ENCODE data around the gene FGD2. TPM values are rescaled to one million over a fixed set of nuclear protein-coding genes. Genes with fewer than 3 reads are reported as not detected.
A peak's percentile ranks its signal among the peaks of the same experiment; 100 is the strongest.
"Not testable (repeated sequence)": the region's sequence is repeated elsewhere in the genome, so short reads cannot be mapped to it uniquely, and the experiment has no call there.

The FGD2 gene
- total RNA-seq, 1 experiment from 2014 or later: not detected

DNA sequence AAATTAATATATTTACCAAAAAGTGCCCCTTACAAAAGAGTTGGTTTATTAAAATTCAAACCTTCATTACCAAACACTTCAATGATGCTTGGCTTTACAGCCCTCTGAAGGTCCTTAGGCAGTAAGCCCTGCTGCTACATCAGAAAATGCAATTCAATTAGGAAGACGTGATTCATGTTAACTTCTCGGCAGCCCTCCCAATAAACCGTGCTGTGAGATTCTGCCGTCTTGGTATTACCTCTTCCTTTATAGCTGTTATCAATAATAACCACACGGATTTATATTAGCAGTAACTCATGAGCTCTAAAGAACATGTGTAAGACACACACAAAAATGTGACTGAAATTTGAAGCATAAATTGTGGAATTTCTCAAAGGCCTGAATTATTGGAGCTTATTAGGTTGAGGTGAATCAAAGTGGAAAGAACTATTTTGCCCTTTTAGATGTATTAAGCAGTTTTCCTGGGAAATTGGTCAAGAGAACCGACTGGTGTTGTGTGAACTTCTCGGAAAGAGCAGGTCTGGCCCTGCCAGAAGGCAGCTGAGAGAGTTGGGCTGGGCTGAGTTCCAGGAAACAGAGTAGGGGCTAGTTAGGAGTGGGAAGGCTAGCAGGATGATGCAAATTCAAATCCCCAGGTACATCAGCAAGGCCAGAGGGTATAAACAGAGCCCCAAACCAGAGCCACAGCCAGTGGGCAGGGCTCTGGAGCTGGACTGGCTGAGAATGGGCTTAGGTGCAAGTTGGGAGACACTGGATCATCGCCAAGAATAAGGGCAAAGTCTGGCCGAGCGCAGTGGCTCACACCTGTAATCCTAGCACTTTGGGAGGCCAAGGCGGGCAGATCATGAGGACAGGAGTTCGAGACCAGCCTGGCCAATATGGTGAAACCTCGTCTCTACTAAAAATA, 33.1 kb downstream of the FGD2 start:
- DNase-seq (ENCODE audit: low spot score): no peak

GRCh38 chr6:37039958-37040357, 34.5 kb downstream of the FGD2 start:
- DNase-seq (ENCODE audit: low spot score): no peak

DNA sequence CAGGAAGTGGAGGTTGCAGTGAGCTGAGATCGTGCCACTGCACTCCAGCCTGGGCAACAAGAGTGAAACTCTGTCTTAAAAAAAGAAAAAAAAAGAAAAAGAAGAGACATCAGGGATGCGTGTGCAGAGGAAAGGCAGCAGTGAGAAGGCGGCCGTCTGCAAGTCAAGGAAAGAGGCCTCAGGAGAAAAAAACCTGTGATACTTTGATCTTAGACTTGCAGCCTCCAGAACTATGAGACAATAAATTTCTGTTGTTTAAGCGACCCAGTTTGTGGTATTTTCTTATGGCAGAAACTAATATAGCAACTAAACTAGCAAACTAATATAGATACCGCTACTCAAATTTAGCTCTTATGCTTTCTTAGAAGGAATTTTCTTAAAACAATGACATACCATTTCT, 36.1 kb downstream of the FGD2 start:
- DNase-seq (ENCODE audit: low spot score): no peak

DNA sequence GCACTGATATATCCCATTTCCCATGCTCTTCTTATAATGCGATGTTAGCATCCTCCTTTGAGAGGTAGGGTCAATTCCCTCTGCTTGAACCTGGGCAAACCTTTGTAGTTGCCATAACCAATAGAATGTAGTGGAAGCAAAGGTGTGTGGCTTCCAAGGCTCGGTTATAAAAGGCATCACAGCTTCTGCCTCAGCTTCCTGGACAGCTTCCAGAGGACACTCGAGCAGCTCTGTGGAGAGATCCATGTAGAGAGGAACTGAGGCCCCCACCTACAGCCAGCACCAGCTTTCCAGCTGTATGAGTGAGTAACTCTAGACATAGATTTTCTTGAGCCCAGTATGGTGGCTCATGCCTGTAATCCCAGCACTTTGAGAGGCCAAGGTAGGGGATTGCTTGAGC, 36.7 kb downstream of the FGD2 start:
- DNase-seq (ENCODE audit: low spot score): no peak

DNA sequence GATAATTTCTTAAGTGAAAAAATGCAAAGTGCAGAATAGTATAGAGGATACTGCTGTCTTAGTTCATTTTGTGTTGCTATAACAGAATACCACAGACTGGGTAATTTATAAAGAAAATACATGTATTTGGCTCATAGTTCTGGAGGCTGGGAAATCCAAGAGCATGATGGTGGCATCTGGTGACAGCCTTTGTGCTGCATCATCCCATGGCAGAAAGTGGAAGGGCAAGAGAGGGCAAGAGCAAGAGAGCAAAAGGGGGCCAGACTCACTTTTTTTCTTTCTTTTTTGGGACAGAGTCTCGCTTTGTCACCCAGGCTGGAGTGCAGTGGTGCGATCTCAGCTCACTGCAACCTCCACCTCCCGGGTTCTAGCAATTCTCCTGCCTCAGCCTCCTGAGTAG, 37.6 kb downstream of the FGD2 start:
- DNase-seq (ENCODE audit: low spot score): not testable (repeated sequence)

GRCh38 chr6:37047346-37047688, 41.9 kb downstream of the FGD2 start:
- DNase-seq (ENCODE audit: low spot score): no peak

GRCh38 chr6:37047689-37048402, 42.4 kb downstream of the FGD2 start:
- no peak for DNase-seq (ENCODE audit: low spot score)

DNA sequence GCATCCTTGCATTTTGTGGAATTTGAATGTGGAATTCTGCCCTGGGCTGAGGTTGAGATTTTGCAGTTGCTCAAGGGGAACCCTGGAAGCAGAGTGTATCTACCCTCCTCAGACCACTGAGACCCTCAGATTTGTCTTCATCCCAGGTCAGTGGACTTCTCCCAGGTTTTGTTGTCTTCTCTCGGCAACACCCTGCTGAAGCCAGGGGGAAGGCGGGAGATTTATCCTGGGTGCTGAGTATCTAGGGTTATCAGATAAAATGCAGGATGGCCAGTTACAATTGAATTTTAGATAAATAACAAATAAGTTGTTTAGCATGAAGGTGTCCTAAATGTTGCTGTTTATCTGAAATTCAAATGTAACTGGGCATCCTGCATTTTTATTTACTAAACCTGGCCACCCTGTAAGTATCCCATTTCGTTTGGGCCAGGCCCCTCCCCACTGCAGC, 43.0 kb downstream of the FGD2 start:
- DNase-seq (ENCODE audit: low spot score): no peak

GRCh38 chr6:37048851-37049757, 43.6 kb downstream of the FGD2 start:
- DNase-seq (ENCODE audit: low spot score): peak; percentile 78

- no peak for DNase-seq (ENCODE audit: low spot score)
Measured at GRCh38 chr6:37049758-37050044, 44.2 kb downstream of the FGD2 start.

DNA sequence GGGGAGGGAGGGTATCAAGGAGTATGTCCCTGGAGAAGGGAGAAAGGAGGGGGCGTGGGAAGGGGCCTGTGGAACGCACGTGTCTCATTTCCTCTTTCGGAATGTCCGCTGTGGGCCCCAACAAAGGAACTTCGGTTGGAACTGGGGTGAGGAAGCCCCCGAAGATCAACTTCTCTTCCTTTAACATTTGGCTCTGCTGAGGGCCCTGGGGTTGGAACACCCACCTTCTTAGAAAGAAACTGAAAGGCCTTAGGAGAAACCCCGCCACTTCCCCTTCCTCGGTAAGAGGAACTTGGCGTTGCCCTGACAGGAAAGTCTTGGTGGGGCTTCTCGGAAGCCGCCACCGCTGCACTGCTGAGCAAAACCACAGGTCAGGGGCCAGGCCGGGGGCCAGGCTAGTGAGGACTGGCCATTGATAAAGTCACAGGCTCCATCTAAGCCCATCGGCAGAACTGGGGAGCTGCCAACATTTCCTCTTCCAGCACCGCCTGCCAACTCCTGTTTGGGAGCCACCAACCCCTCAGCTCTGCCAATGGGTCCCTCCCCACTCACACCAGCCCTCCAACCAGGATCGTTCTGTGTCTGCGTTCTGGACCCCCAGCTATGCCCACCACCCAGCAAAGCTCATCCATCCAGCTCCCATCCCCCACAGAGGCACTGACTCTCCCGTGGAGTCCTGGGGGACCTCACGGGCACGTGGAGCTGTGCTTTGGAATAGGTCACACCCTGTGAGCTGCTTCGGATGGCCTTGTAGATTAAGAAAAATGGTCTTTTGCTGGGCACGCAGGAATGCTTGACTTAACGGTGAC, 44.8 kb downstream of the FGD2 start:
- DNase-seq (ENCODE audit: low spot score): no peak

DNA sequence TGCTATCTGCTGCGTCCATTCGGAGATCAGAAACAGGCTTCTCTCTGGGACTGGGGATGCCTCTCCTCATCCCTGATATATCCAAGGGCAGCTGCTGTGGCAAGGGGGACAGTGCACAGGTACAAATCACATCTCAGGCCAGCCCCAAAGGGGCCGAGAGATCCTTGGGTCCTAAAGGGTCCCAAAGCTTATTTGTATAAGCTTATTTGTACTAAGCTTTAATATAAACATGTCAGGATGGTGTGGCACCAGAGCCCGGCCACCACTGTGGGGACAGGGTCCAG, 45.3 kb downstream of the FGD2 start:
- DNase-seq (ENCODE audit: low spot score): no peak

DNA sequence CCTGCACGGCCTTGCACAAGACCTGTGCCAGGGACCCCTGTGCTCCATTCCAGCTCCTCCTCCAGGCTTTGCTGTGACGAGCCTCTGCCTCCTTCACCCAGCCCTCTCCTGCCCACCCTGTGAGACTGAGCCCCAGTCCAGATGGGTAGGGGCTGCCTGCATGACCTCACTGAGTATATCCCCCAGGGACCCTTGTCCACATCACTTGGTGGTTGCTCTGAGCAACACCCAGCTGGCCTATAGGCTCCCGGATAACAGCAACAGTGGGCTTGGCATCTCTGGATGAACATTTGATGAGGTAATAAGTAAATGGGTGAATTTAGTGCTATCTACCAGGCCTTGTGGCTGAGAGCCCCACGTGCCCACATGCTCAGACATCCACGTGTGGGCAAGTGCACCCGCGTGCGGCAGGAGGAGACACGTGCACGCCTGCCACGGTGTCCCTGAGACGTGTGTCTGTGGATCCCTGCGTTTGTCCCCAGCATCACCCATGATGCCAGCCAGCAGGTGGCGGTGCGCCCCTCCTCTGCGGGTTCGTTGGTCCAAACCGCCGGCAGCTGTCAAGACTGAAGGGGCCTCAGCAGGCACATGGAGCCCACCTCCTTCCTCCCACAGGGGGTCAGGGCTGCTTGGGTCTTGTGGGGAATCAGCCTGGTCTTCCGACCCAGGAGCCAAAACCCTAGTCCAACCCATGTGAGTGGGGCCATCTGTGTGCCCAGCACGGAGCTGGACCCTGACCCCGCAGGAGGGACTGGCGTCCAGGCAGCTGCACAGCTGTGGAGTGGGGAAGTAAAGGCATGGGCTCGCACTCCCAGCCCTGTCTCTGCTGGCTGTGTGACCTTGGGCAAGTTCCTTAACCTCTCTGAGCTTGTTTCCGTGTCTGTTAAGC, 45.9 kb downstream of the FGD2 start:
- peak; percentile 57 for DNase-seq (ENCODE audit: low spot score)

DNA sequence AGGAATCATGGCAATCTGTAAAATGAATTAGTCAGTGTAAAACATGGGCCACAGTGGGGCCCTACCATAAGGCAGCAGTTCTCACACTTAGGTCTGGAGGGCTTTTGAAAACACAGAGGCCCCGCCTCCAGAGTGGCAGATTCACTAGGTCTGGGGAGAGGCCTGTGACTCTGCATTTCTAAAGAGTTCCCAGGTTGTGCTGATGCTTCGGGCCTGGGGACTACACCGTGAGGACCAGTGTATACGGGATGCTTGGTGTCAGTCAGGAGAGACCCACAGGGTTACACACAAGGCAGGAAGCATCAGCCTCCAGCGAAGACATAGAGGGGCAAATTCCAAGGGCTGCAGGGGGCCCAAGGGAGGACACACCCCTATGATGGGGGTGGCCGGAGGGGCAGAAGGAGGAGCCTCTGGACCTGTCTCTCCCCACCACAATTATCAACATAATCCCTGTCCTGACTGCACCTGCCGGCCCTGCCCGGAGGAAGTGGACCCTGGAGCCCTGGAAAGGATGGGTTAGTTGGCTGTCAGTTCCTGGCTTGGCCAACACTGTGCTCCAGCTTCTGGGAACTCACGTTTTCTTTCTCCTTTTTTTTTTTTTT, 46.7 kb downstream of the FGD2 start:
- peak; percentile 16 for DNase-seq (ENCODE audit: low spot score)

DNA sequence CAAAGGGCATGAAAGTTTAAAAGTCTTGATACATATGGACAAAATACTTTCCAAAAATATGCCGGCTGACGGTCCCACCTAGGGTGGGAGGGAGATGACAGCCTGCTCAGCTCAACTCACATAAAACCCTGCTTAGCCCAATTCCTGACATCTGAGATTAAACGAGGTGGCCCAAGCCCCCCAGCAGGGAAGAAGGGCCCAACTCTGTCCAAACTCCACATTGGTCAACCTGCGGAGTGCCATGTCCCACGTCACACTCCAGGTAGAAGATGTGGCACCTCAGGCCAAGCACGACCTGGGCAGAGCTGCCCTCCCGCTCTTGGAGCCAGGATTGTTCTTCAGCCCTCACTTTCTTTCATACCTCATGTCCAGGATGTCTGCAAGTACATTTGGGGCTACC, 48.2 kb downstream of the FGD2 start:
- DNase-seq (ENCODE audit: low spot score): no peak

DNA sequence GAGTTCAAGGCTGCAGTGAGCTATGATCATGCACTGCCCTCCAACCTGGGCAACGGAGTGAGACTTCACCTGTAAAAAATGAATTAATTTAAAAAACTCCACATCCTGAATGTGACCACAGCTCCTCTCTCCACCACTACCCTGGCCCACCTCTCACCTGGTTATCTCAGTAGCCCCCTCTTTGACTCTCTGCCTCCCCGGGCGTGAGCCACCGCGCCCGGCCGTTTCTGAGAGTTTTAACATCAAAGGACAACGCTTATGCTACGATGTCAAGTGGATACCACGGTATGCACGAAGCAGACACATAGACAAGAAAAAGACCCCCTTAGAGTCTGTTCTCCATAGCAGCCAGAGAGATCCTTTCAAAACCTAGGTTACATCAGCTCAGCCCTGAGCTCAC, 48.7 kb downstream of the FGD2 start:
- no peak for DNase-seq (ENCODE audit: low spot score)

GRCh38 chr6:37054580-37054979, 49.1 kb downstream of the FGD2 start:
- no peak for DNase-seq (ENCODE audit: low spot score)

- no peak for DNase-seq (ENCODE audit: low spot score)
Measured at GRCh38 chr6:37056112-37056403, 50.6 kb downstream of the FGD2 start.

GRCh38 chr6:37056439-37057127, 51.1 kb downstream of the FGD2 start:
- DNase-seq (ENCODE audit: low spot score): peak; percentile 52

- no peak for DNase-seq (ENCODE audit: low spot score)
Measured at GRCh38 chr6:37057128-37057471, 51.6 kb downstream of the FGD2 start.
